WTC11 (cell line): Measurements from ENCODE around the gene DKC1. TPM values are rescaled to one million over a fixed set of nuclear protein-coding genes. Genes with fewer than 3 reads are reported as not detected.

Source experiments
- ATAC-seq: fragments of 200-7000 bp; cut with Tn5 transposase; 2 replicates; pipeline ENCODE4 v1.10.0; 2021; ENCODE audit warnings: mild to moderate bottlenecking, moderate library complexity
- CTCF ChIA-PET: fragments of 300-600 bp; sonication (Branson Sonifier 250); formaldehyde crosslinking; loops from one replicate; lab custom pipeline; 2021; ENCODE audit warnings: antibody characterized with exemption; lab: Charles Lee
- POLR2A ChIA-PET: fragments of 350-600 bp; sonication (Branson Sonifier 250); formaldehyde crosslinking; loops from one replicate; lab custom pipeline; 2021; ENCODE audit warnings: antibody characterized with exemption; lab: Charles Lee
- DNase-seq: peaks from one replicate; pipeline ENCODE4 v3.0.0; 2021; ENCODE audit warnings: low spot score
- H3K27ac Mint-ChIP-seq: 2 replicates; pipeline ENCODE4 v1.8.0; 2021; ENCODE audit warnings: mixed read lengths
- H3K27me3 Mint-ChIP-seq: 2 replicates; pipeline ENCODE4 v1.8.0; 2021; ENCODE audit warnings: low read depth, mild to moderate bottlenecking, moderate library complexity, mixed read lengths
- H3K36me3 Mint-ChIP-seq: 2 replicates; pipeline ENCODE4 v1.8.0; 2021; ENCODE audit warnings: mixed read lengths
- H3K4me1 Mint-ChIP-seq: 2 replicates; pipeline ENCODE4 v1.8.0; 2022; ENCODE audit warnings: mixed read lengths
- H3K4me3 Mint-ChIP-seq: 2 replicates; pipeline ENCODE4 v1.8.0; 2021; ENCODE audit warnings: mild to moderate bottlenecking, moderate library complexity, mixed read lengths
- H3K9me3 Mint-ChIP-seq: 2 replicates; pipeline ENCODE4 v1.8.0; 2021; ENCODE audit warnings: mixed read lengths
- CREB1 ChIP-seq: sonication (generic); formaldehyde crosslinking; IDR thresholded peaks from 2 replicates; pipeline ENCODE4 v1.8.0; 2023; ENCODE audit warnings: mild to moderate bottlenecking, missing genetic modification reagents
- FOXJ3 ChIP-seq: sonication (generic); formaldehyde crosslinking; IDR thresholded peaks from 2 replicates; pipeline ENCODE4 v1.9.0; 2021; ENCODE audit warnings: missing genetic modification reagents, mild to moderate bottlenecking, borderline replicate concordance
- GABPB1 ChIP-seq: sonication (generic); formaldehyde crosslinking; IDR thresholded peaks from 2 replicates; pipeline ENCODE4 v1.8.1; 2023; ENCODE audit warnings: mild to moderate bottlenecking, missing genetic modification reagents
- MYBL2 ChIP-seq: sonication (generic); formaldehyde crosslinking; IDR thresholded peaks from 2 replicates; pipeline ENCODE4 v1.8.1; 2023; ENCODE audit warnings: mild to moderate bottlenecking, moderate library complexity, missing genetic modification reagents
- NR2C2 ChIP-seq: sonication (generic); formaldehyde crosslinking; IDR thresholded peaks from 2 replicates; pipeline ENCODE4 v1.8.0; 2022; ENCODE audit warnings: mild to moderate bottlenecking, missing genetic modification reagents
- PRRX2 ChIP-seq: fragments of 250-450 bp; sonication (Bioruptor Pico); IDR thresholded peaks from 2 replicates; pipeline ENCODE4 v1.8.0; 2021; ENCODE audit warnings: mild to moderate bottlenecking
- RELA ChIP-seq: sonication (generic); formaldehyde crosslinking; IDR thresholded peaks from 2 replicates; pipeline ENCODE4 v1.8.1; 2022; ENCODE audit warnings: missing genetic modification reagents, mild to moderate bottlenecking, borderline replicate concordance
- RORB ChIP-seq: fragments of 250-450 bp; sonication (Bioruptor Pico); IDR thresholded peaks from 2 replicates; pipeline ENCODE4 v1.9.0; 2021; ENCODE audit warnings: mild to moderate bottlenecking
- ZNF219 ChIP-seq: sonication (generic); formaldehyde crosslinking; IDR thresholded peaks from 2 replicates; pipeline ENCODE4 v1.8.0; 2023; ENCODE audit warnings: missing genetic modification reagents, mild to moderate bottlenecking, borderline replicate concordance
- total RNA-seq: library from RNA; stranded (reverse); gene quantifications from 3 replicates; pipeline ENCODE4 v1.2.3, GENCODE V29; 2021
- TF ChIP-seq, protein P1 (sequence below): sonication (generic); formaldehyde crosslinking; IDR thresholded peaks from 2 replicates; pipeline ENCODE4 v1.8.0; 2023; ENCODE audit warnings: mild to moderate bottlenecking, missing genetic modification reagents
- TF ChIP-seq, protein P2 (sequence below): sonication (generic); formaldehyde crosslinking; IDR thresholded peaks from 2 replicates; pipeline ENCODE4 v1.8.0; 2022; ENCODE audit warnings: mild to moderate bottlenecking, missing genetic modification reagents
- TF ChIP-seq, protein P3 (sequence below): sonication (generic); formaldehyde crosslinking; IDR thresholded peaks from 2 replicates; pipeline ENCODE4 v1.8.1; 2023; ENCODE audit warnings: mild to moderate bottlenecking, missing genetic modification reagents
- TF ChIP-seq, protein P4 (sequence below): sonication (generic); formaldehyde crosslinking; IDR thresholded peaks from 2 replicates; pipeline ENCODE4 v1.8.0; 2022; ENCODE audit warnings: mild to moderate bottlenecking, missing genetic modification reagents
- TF ChIP-seq, protein P5 (sequence below): sonication (generic); formaldehyde crosslinking; IDR thresholded peaks from 2 replicates; pipeline ENCODE4 v1.8.0; 2022; ENCODE audit warnings: mild to moderate bottlenecking, missing genetic modification reagents
- TF ChIP-seq, protein P6 (sequence below): sonication (generic); formaldehyde crosslinking; IDR thresholded peaks from 2 replicates; pipeline ENCODE4 v1.8.1; 2023; ENCODE audit warnings: mild to moderate bottlenecking, missing genetic modification reagents, borderline replicate concordance

Gene DKC1
- total RNA-seq, 1 experiment from 2014 or later, result 123 TPM

DNA sequence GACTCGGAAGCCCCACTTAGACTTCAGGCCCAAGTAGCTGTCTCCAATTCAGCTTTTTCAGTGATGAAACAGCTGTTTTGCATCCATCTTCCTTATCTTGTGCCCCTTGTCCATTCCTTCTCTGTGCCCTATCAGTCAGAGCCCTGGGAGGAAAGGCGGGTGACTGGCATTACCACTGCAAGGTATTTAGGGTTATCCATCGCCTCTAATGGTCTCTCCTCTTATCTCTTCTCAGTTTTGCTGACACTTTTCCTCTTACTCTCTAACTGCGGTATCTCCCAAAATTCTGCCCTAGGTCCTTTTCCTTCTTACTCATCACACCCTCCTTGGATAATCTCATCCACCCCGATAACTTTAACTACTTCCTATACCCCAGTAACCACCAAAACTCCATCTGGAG lies 25.5 kb upstream of the DKC1 start (continued):
- TF ChIP-seq, protein P1, sequence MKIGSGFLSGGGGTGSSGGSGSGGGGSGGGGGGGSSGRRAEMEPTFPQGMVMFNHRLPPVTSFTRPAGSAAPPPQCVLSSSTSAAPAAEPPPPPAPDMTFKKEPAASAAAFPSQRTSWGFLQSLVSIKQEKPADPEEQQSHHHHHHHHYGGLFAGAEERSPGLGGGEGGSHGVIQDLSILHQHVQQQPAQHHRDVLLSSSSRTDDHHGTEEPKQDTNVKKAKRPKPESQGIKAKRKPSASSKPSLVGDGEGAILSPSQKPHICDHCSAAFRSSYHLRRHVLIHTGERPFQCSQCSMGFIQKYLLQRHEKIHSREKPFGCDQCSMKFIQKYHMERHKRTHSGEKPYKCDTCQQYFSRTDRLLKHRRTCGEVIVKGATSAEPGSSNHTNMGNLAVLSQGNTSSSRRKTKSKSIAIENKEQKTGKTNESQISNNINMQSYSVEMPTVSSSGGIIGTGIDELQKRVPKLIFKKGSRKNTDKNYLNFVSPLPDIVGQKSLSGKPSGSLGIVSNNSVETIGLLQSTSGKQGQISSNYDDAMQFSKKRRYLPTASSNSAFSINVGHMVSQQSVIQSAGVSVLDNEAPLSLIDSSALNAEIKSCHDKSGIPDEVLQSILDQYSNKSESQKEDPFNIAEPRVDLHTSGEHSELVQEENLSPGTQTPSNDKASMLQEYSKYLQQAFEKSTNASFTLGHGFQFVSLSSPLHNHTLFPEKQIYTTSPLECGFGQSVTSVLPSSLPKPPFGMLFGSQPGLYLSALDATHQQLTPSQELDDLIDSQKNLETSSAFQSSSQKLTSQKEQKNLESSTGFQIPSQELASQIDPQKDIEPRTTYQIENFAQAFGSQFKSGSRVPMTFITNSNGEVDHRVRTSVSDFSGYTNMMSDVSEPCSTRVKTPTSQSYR (CRISPR knock-in tag), result no peak
- TF ChIP-seq, protein P2, sequence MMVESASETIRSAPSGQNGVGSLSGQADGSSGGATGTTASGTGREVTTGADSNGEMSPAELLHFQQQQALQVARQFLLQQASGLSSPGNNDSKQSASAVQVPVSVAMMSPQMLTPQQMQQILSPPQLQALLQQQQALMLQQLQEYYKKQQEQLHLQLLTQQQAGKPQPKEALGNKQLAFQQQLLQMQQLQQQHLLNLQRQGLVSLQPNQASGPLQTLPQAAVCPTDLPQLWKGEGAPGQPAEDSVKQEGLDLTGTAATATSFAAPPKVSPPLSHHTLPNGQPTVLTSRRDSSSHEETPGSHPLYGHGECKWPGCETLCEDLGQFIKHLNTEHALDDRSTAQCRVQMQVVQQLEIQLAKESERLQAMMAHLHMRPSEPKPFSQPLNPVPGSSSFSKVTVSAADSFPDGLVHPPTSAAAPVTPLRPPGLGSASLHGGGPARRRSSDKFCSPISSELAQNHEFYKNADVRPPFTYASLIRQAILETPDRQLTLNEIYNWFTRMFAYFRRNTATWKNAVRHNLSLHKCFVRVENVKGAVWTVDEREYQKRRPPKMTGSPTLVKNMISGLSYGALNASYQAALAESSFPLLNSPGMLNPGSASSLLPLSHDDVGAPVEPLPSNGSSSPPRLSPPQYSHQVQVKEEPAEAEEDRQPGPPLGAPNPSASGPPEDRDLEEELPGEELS (CRISPR knock-in tag), result no peak
- TF ChIP-seq, protein P3, sequence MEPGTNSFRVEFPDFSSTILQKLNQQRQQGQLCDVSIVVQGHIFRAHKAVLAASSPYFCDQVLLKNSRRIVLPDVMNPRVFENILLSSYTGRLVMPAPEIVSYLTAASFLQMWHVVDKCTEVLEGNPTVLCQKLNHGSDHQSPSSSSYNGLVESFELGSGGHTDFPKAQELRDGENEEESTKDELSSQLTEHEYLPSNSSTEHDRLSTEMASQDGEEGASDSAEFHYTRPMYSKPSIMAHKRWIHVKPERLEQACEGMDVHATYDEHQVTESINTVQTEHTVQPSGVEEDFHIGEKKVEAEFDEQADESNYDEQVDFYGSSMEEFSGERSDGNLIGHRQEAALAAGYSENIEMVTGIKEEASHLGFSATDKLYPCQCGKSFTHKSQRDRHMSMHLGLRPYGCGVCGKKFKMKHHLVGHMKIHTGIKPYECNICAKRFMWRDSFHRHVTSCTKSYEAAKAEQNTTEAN, result no peak
- TF ChIP-seq GABPB1 (CRISPR knock-in tag), result no peak

DNA sequence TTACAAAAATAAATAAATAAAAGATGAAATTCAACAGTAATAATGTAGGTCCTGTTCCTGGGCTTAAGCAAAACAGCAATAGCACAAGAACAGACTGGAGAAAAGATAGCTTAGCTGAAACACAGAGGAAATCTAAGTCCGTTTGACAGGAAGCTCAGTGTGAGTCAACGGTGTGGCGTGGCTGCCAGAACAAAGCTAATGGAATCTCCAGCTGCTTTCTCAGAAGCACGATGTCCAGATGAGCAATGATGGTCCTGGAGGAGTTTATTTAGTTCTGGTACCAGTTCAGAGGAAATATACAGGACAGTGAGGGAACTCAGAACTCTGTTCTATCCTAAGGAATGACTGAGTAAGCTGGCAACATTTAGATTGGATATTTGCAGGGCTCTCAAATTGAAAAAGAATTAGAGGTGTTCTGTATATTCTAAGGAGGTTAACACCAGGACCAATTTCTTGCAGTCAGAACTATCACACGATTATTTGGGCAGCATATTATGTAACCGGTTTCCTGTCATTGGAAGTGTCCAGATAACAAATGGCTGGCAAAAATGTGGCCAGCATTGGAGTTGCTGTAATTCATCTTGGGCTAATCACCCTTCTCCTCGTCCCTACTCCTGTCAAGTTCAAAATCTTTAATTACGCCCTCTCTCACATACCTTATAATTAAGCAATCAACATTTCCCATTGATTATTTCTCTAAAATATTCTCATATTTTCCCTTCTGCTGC lies 24.5 kb upstream of the DKC1 start:
- no peaks in the 10 kb centered on the region for H3K9me3 Mint-ChIP-seq
- no peak overlapping the region for H3K27ac Mint-ChIP-seq
- H3K4me1 Mint-ChIP-seq, result 0 out of 2 replicates have a peak, but pooled peaks cover 6% of the 10 kb centered on the region
- ATAC-seq (no peak), DNase-seq (no peak)
- H3K36me3 Mint-ChIP-seq, result no peaks in the 10 kb centered on the region
- no peaks in the 10 kb centered on the region; the same call in 1 of the 2 replicates for H3K27me3 Mint-ChIP-seq
- TF ChIP-seq NR2C2 (CRISPR knock-in tag) (no peak), RORB (CRISPR knock-in tag) (no peak), PRRX2 (no peak)
- TF ChIP-seq, protein P4, sequence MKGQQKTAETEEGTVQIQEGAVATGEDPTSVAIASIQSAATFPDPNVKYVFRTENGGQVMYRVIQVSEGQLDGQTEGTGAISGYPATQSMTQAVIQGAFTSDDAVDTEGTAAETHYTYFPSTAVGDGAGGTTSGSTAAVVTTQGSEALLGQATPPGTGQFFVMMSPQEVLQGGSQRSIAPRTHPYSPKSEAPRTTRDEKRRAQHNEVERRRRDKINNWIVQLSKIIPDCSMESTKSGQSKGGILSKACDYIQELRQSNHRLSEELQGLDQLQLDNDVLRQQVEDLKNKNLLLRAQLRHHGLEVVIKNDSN (CRISPR knock-in tag), result no peak
- TF ChIP-seq, protein P3, result no peak
- POLR2A ChIA-PET, result no interaction called here
- H3K4me3 Mint-ChIP-seq, result no peak overlapping the region
- CTCF ChIA-PET, result interaction anchor here (1.0 kb wide), 1 partner anchor 11 kb away, joined by 4 read pairs; no protein-coding TSS in a partner anchor

DNA sequence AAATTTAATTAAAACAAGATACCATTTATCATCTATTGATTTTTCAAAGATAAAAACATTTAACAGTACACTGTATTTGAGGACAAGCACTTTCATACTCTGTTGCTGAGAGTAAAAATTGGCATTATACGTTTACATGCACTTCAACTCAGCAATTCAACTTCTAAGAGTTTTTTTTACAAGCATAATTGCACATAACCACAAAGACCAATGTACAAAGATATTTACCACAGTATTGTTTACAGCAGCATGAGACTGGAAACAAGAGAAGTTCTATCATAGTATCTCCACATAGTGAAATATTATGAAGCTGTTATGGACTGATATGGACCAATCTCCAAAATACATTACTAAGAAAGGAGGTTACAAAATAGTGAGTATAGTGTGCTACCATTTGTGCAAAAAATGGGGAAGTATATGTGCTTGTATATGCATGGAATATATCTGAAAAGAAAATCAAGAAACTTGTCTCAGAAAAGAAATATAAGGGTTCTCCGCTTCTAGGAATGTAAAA lies 22.7 kb upstream of the DKC1 start:
- DNase-seq (no peak), ATAC-seq (no peak)
- H3K27me3 Mint-ChIP-seq, result no peaks in the 10 kb centered on the region; the same call in 1 of the 2 replicates
- no peak overlapping the region for H3K4me3 Mint-ChIP-seq
- CTCF ChIA-PET, result interaction anchor here (1.0 kb wide), 2 partner anchors 9 kb away, joined by 4 to 6 read pairs; no protein-coding TSS in a partner anchor
- no peak overlapping the region for H3K27ac Mint-ChIP-seq
- H3K9me3 Mint-ChIP-seq, result no peaks in the 10 kb centered on the region
- H3K36me3 Mint-ChIP-seq, result no peaks in the 10 kb centered on the region
- H3K4me1 Mint-ChIP-seq, result no peaks in the 10 kb centered on the region
- POLR2A ChIA-PET, result no interaction called here
- TF ChIP-seq, protein P5, sequence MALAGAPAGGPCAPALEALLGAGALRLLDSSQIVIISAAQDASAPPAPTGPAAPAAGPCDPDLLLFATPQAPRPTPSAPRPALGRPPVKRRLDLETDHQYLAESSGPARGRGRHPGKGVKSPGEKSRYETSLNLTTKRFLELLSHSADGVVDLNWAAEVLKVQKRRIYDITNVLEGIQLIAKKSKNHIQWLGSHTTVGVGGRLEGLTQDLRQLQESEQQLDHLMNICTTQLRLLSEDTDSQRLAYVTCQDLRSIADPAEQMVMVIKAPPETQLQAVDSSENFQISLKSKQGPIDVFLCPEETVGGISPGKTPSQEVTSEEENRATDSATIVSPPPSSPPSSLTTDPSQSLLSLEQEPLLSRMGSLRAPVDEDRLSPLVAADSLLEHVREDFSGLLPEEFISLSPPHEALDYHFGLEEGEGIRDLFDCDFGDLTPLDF (CRISPR knock-in tag), result no peak
- TF ChIP-seq RELA (no peak), ZNF219 (CRISPR knock-in tag) (no peak), CREB1 (CRISPR knock-in tag) (no peak), MYBL2 (CRISPR knock-in tag) (no peak), FOXJ3 (CRISPR knock-in tag) (no peak)
- TF ChIP-seq, protein P6, sequence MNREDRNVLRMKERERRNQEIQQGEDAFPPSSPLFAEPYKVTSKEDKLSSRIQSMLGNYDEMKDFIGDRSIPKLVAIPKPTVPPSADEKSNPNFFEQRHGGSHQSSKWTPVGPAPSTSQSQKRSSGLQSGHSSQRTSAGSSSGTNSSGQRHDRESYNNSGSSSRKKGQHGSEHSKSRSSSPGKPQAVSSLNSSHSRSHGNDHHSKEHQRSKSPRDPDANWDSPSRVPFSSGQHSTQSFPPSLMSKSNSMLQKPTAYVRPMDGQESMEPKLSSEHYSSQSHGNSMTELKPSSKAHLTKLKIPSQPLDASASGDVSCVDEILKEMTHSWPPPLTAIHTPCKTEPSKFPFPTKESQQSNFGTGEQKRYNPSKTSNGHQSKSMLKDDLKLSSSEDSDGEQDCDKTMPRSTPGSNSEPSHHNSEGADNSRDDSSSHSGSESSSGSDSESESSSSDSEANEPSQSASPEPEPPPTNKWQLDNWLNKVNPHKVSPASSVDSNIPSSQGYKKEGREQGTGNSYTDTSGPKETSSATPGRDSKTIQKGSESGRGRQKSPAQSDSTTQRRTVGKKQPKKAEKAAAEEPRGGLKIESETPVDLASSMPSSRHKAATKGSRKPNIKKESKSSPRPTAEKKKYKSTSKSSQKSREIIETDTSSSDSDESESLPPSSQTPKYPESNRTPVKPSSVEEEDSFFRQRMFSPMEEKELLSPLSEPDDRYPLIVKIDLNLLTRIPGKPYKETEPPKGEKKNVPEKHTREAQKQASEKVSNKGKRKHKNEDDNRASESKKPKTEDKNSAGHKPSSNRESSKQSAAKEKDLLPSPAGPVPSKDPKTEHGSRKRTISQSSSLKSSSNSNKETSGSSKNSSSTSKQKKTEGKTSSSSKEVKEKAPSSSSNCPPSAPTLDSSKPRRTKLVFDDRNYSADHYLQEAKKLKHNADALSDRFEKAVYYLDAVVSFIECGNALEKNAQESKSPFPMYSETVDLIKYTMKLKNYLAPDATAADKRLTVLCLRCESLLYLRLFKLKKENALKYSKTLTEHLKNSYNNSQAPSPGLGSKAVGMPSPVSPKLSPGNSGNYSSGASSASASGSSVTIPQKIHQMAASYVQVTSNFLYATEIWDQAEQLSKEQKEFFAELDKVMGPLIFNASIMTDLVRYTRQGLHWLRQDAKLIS (CRISPR knock-in tag), result no peak
